Liver (tissue), 9 donors: ENCODE data around the gene MEGF6. TPM values are rescaled to one million over a fixed set of nuclear protein-coding genes. Genes with fewer than 3 reads are reported as not detected.

Experiments used
- DNase-seq: peaks from one replicate; pipeline ENCODE4 v3.0.0-alpha.2; 2017; ENCODE audit warnings: low spot score
- H3K27ac ChIP-seq, 2 donors: one replicate each; pipeline ENCODE4 v1.7.0; 2013; ENCODE audit warnings: inconsistent platforms in 2 of 2, low read length in 2 of 2, control low read depth in 1 of 2, low read depth in 1 of 2, mild to moderate bottlenecking in 1 of 2
- H3K27me3 ChIP-seq, 4 donors: one replicate each; pipeline versions ENCODE4 v1.6.1 to v1.7.0; 2013; ENCODE audit warnings: low read length in 3 of 4, inconsistent platforms in 1 of 4, mild to moderate bottlenecking in 1 of 4, moderate library complexity in 1 of 4; ENCODE audit not compliant: control insufficient read depth in 4 of 4, insufficient read depth in 4 of 4
- H3K36me3 ChIP-seq, 4 donors: one replicate each; pipeline versions ENCODE4 v1.6.1 to v1.7.0; 2013; ENCODE audit warnings: low read length in 3 of 4, mild to moderate bottlenecking in 3 of 4, low read depth in 1 of 4, moderate library complexity in 1 of 4; ENCODE audit not compliant: control insufficient read depth in 4 of 4, insufficient read depth in 3 of 4
- H3K4me1 ChIP-seq, 4 donors: one replicate each; pipeline versions ENCODE4 v1.6.1 to v1.7.0; 2013; ENCODE audit warnings: low read length in 3 of 4, mild to moderate bottlenecking in 3 of 4, moderate library complexity in 1 of 4; ENCODE audit not compliant: control insufficient read depth in 4 of 4, insufficient read depth in 4 of 4
- H3K4me3 ChIP-seq, 3 donors: one replicate each; pipeline versions ENCODE4 v1.6.1 to v1.7.0; 2013; ENCODE audit warnings: low read length in 3 of 3, control low read depth in 1 of 3, low read depth in 1 of 3, mild to moderate bottlenecking in 1 of 3
- H3K9ac ChIP-seq, 2 donors: one replicate each; pipeline ENCODE4 v1.7.0; 2013; ENCODE audit warnings: low read length in 2 of 2, mild to moderate bottlenecking in 2 of 2, moderate library complexity in 2 of 2, control low read depth in 1 of 2, low read depth in 1 of 2
- H3K9me3 ChIP-seq, 4 donors: one replicate each; pipeline versions ENCODE4 v1.6.1 to v1.7.0; 2013; ENCODE audit warnings: low read length in 3 of 4; ENCODE audit not compliant: control insufficient read depth in 4 of 4
- CTCF ChIP-seq: fragments of 150-350 bp; IDR thresholded peaks from 2 replicates; pipeline ENCODE4 v1.5.1; 2017; ENCODE audit warnings: improper control_type of control experiment, low read depth, low read length; ENCODE audit not compliant: missing input control
- EGR1 ChIP-seq, 2 donors: IDR thresholded peaks; 2 replicates each; pipeline ENCODE4 v1.6.1; 2016 to 2018; ENCODE audit warnings: antibody characterized with exemption in 2 of 2, low read depth in 2 of 2
- FOXA1 ChIP-seq: IDR thresholded peaks from 2 replicates; pipeline ENCODE4 v1.6.1; 2016; ENCODE audit warnings: antibody characterized with exemption
- FOXA2 ChIP-seq: IDR thresholded peaks from 2 replicates; pipeline ENCODE4 v1.6.1; 2016; ENCODE audit warnings: antibody characterized with exemption
- HNF4A ChIP-seq, 2 donors: conservative IDR thresholded peaks; 2 replicates each; pipeline ENCODE4 v1.6.1; 2016; ENCODE audit warnings: antibody characterized with exemption in 2 of 2, mild to moderate bottlenecking in 2 of 2
- HNF4G ChIP-seq: IDR thresholded peaks from 2 replicates; pipeline ENCODE4 v1.6.1; 2016; ENCODE audit warnings: antibody characterized with exemption
- JUND ChIP-seq, 2 donors: IDR thresholded peaks; 2 replicates each; pipeline ENCODE4 v1.6.1; 2016; ENCODE audit warnings: antibody characterized with exemption in 2 of 2
- MAX ChIP-seq: IDR thresholded peaks from 2 replicates; pipeline ENCODE4 v1.6.1; 2016; ENCODE audit warnings: antibody characterized with exemption
- NR2F2 ChIP-seq: IDR thresholded peaks from 2 replicates; pipeline ENCODE4 v1.6.1; 2016; ENCODE audit warnings: antibody characterized with exemption
- RAD21 ChIP-seq, 2 donors: IDR thresholded peaks; 2 replicates each; pipeline ENCODE4 v1.6.1; 2016; ENCODE audit warnings: antibody characterized with exemption in 2 of 2, mild to moderate bottlenecking in 2 of 2
- REST ChIP-seq: IDR thresholded peaks from 2 replicates; pipeline ENCODE4 v1.6.1; 2016; ENCODE audit warnings: antibody characterized with exemption, mild to moderate bottlenecking
- RXRA ChIP-seq, 2 donors: IDR thresholded peaks; 2 replicates each; pipeline ENCODE4 v1.6.1; 2017 to 2018; ENCODE audit warnings: antibody characterized with exemption in 2 of 2, mild to moderate bottlenecking in 1 of 2
- SP1 ChIP-seq: IDR thresholded peaks from 2 replicates; pipeline ENCODE4 v1.6.1; 2018; ENCODE audit warnings: antibody characterized with exemption, mild to moderate bottlenecking
- TAF1 ChIP-seq: conservative IDR thresholded peaks from 2 replicates; pipeline ENCODE4 v1.6.1; 2016; ENCODE audit warnings: antibody characterized with exemption, mild to moderate bottlenecking
- YY1 ChIP-seq: IDR thresholded peaks from 2 replicates; pipeline ENCODE4 v1.6.1; 2016; ENCODE audit warnings: antibody characterized with exemption, mild to moderate bottlenecking
- ZBTB33 ChIP-seq: IDR thresholded peaks from 2 replicates; pipeline ENCODE4 v1.6.1; 2016; ENCODE audit warnings: antibody characterized with exemption
- WGBS: extraction: QIAGEN DNeasy Blood & Tissue Kit; methylation state at CpG from one replicate; pipeline ENCODE4 v1.1.7; 2013; 5-methylcytosine and 5-hydroxymethylcytosine counted together
- polyA plus RNA-seq, 2 donors: library from polyadenylated mRNA; stranded (reverse) in 1 of 2; unstranded in 1 of 2; fragments of 200-250 nt in 1 of 2; fragments of >200 nt in 1 of 2; fragmentation: Nextera tagmentation in 1 of 2; extraction: Ambion mirVana in 1 of 2; gene quantifications; one replicate each; pipeline versions ENCODE4 v1.2.1 to v1.2.3, GENCODE V29; 2013 to 2015
- total RNA-seq, 2 donors: library from RNA; depleted of rRNA; stranded (reverse); fragments of >200 nt; gene quantifications; one replicate each; pipeline ENCODE4 v1.2.3, GENCODE V29; 2014
- donor health status: healthy.
- donor health status: healthy.
- donor health status: healthy.
- donor health status: healthy.
- donor health status: healthy.

MEGF6 gene
- total and polyA plus RNA-seq, 4 donors, result 1.3 to 11.0 (median 4.0) TPM

- TF ChIP-seq YY1 (no peak), FOXA2 (no peak), JUND (IDR thresholded peaks at IDR 0.05) (no peak), RAD21 (IDR thresholded peaks at IDR 0.05) (no peak), HNF4G (no peak), NR2F2 (no peak), HNF4A (conservative IDR thresholded peaks at IDR 0.05) (no peak)
- Histone ChIP-seq H3K4me1 (peaks cover 0 to 2% (median 0%) of the 10 kb centered on the region in 4 donors), H3K9ac (no peak overlapping the region), H3K27ac (no peak overlapping the region), H3K36me3 (no peaks in the 10 kb centered on the region), H3K9me3 (no peaks in the 10 kb centered on the region), H3K4me3 (no peak overlapping the region), H3K27me3 (no peaks in the 10 kb centered on the region)
- WGBS, result 92% methylated on average over 32 of the region's 32 CpGs
- DNase-seq, result no peak
These were observed 111.0 kb downstream of the MEGF6 start for GRCh38 chr1:3500265-3500835.

GRCh38 chr1:3499611-3500010 is 111.7 kb downstream of the MEGF6 start:
- Histone ChIP-seq H3K4me1 (peaks cover 0 to 2% (median 0%) of the 10 kb centered on the region in 4 donors), H3K9ac (no peak overlapping the region), H3K9me3 (no peaks in the 10 kb centered on the region), H3K36me3 (no peaks in the 10 kb centered on the region), H3K27me3 (no peaks in the 10 kb centered on the region), H3K27ac (no peak overlapping the region), H3K4me3 (no peak overlapping the region)
- no peak for DNase-seq
- TF ChIP-seq RAD21 (IDR thresholded peaks at IDR 0.05) (no peak), TAF1 (no peak), RXRA (IDR thresholded peaks at IDR 0.05) (no peak), JUND (IDR thresholded peaks at IDR 0.05) (no peak), HNF4A (conservative IDR thresholded peaks at IDR 0.05) (no peak), SP1 (no peak), EGR1 (IDR thresholded peaks at IDR 0.05; ENCODE audit: low read depth in 2 of 2) (no peak), ZBTB33 (no peak), CTCF (no peak), REST (no peak), MAX (no peak), FOXA1 (no peak)
- 87% methylated on average over 22 of the region's 22 CpGs for WGBS
